K562 (cell line): ENCODE results near the gene SRGN. TPM values are rescaled to one million over a fixed set of nuclear protein-coding genes. Genes with fewer than 3 reads are reported as not detected.

ENCODE experiments used
- ATAC-seq: fragments of 200-7000 bp; cut with Tn5 transposase; 3 replicates; pipeline ENCODE4 v1.9.1; 2020; ENCODE audit warnings: moderate library complexity
- BruUV-seq: library from RNA; stranded (reverse); fragments of 400-500 nt; replicated peaks from 2 replicates; lab custom pipeline; 2021; lab: Mats Ljungman, UMichigan
- CTCF ChIA-PET: fragments of 300-600 bp; formaldehyde crosslinking; extraction: SDS; loops from one replicate; lab custom pipeline; 2021; ENCODE audit warnings: low intra/inter-chr PET ratio; lab: Yijun Ruan, JAX
- POLR2A ChIA-PET: fragments of 300-600, 350-650 bp; sonication (Branson Sonifier 250); formaldehyde crosslinking; extraction: SDS; loops from one replicate; lab custom pipeline; 2021; ENCODE audit warnings: antibody characterized with exemption, inconsistent platforms; lab: Yijun Ruan, JAX
- DNase-seq, 4 experiments: peaks; one replicate each; pipeline versions ENCODE4 v3.0.0 to v3.0.0-alpha.2; 2011 to 2018; ENCODE audit warnings: low spot score in 3 of 4, mixed read lengths in 3 of 4; ENCODE audit errors: extremely low read depth in 1 of 4
- FAIRE-seq: peaks from 2 replicates; lab custom pipeline; 2011; peaks lifted over from hg19 to GRCh38; lab: Jason Lieb, UNC
- H2AFZ ChIP-seq: 2 replicates; pipeline ENCODE4 v1.6.0; 2011; ENCODE audit warnings: low read depth, low read length, control low read depth, inconsistent platforms
- H3K27ac ChIP-seq: fragments of 200-600 bp; 3 replicates; pipeline ENCODE4 v1.8.0; 2011; ENCODE audit warnings: low read depth, mild to moderate bottlenecking, control low read depth, inconsistent platforms, low read length, moderate library complexity, mixed read lengths; ENCODE audit errors: extremely low read depth
- H3K27me3 ChIP-seq, 2 experiments: fragments of 300-600 bp in 1 of 2; 2 replicates in 1 of 2; 3 replicates in 1 of 2; pipeline versions ENCODE4 v1.6.0 to v1.8.0; 2011; ENCODE audit warnings: inconsistent platforms in 2 of 2, low read length in 2 of 2, mild to moderate bottlenecking in 1 of 2, mixed read lengths in 1 of 2, moderate library complexity in 1 of 2; ENCODE audit not compliant: control insufficient read depth in 2 of 2, insufficient read depth in 2 of 2
- H3K36me3 ChIP-seq: fragments of 300-600 bp; 3 replicates; pipeline ENCODE4 v1.8.0; 2011; ENCODE audit warnings: mild to moderate bottlenecking, low read length, inconsistent platforms; ENCODE audit not compliant: control insufficient read depth, insufficient read depth
- H3K4me1 ChIP-seq, 2 experiments: fragments of 200-600 bp in 1 of 2; replicated peaks in 1 of 2; 2 replicates in 1 of 2; 3 replicates in 1 of 2; pipeline versions ENCODE4 v1.5.1 to v1.8.0; 2011; ENCODE audit warnings: inconsistent platforms in 2 of 2, low read length in 2 of 2, mild to moderate bottlenecking in 1 of 2, mixed read lengths in 1 of 2, moderate library complexity in 1 of 2; ENCODE audit not compliant: control insufficient read depth in 2 of 2, insufficient read depth in 2 of 2
- H3K4me2 ChIP-seq: 2 replicates; pipeline ENCODE4 v1.6.1; 2011; ENCODE audit warnings: low read length, control low read depth, inconsistent platforms, mixed read lengths; ENCODE audit not compliant: insufficient read depth
- H3K4me3 ChIP-seq: fragments of 200-600 bp; sonication (generic), shearing (Covaris generic); 2 replicates; pipeline ENCODE4 v1.5.1; 2016; ENCODE audit warnings: control low read depth, inconsistent platforms
- H3K79me2 ChIP-seq: fragments of 200-600 bp; 3 replicates; pipeline ENCODE4 v1.8.0; 2011; ENCODE audit warnings: low read length, inconsistent platforms; ENCODE audit not compliant: control insufficient read depth, insufficient read depth
- H3K9ac ChIP-seq, 2 experiments: 2 replicates each; pipeline versions ENCODE4 v1.6.0 to v1.6.1; 2011; ENCODE audit warnings: low read depth in 2 of 2, low read length in 2 of 2, control low read depth in 1 of 2, inconsistent platforms in 1 of 2, mild to moderate bottlenecking in 1 of 2, mixed read lengths in 1 of 2; ENCODE audit not compliant: insufficient read depth in 1 of 2
- H3K9me1 ChIP-seq: one replicate; pipeline ENCODE4 v1.6.0; 2011; ENCODE audit warnings: inconsistent platforms, mild to moderate bottlenecking, low read length, moderate library complexity; ENCODE audit not compliant: control insufficient read depth, insufficient read depth
- H3K9me3 ChIP-seq: replicated peaks from 2 replicates; pipeline ENCODE4 v1.5.1; 2011; ENCODE audit warnings: low read depth, low read length, inconsistent platforms; ENCODE audit not compliant: control insufficient read depth, insufficient read depth
- H4K20me1 ChIP-seq: replicated peaks from 2 replicates; pipeline ENCODE4 v1.6.1; 2011; ENCODE audit warnings: low read length, inconsistent platforms, mixed read lengths; ENCODE audit not compliant: control insufficient read depth, insufficient read depth
- ETV1 ChIP-seq: fragments of 450-650 bp; conservative IDR thresholded peaks from 2 replicates; pipeline ENCODE4 v1.6.1; 2016; ENCODE audit warnings: missing genetic modification characterization, control low read depth, low read depth, missing compliant biosample characterization
- PPARD ChIP-seq: fragments of 250-450 bp; sonication (Bioruptor Pico); IDR thresholded peaks from 2 replicates; pipeline ENCODE4 v1.8.0; 2022; ENCODE audit warnings: inconsistent platforms, mild to moderate bottlenecking, moderate library complexity
- ZEB2 ChIP-seq: fragments of 450-650 bp; IDR thresholded peaks from 2 replicates; pipeline ENCODE4 v1.6.1; 2016
- ZZZ3 ChIP-seq: fragments of 450-650 bp; IDR thresholded peaks from 2 replicates; pipeline ENCODE4 v1.6.1; 2016; ENCODE audit warnings: antibody characterized with exemption, mild to moderate bottlenecking, moderate library complexity
- WGBS: fragments of 100-300 bp; shearing (Covaris generic); methylation state at CpG from one replicate; pipeline ENCODE4 v1.1.6; 2016; ENCODE audit warnings: low coverage, mixed read lengths; ENCODE audit not compliant: insufficient coverage; ENCODE audit errors: missing lambda C conversion rate; 5-methylcytosine and 5-hydroxymethylcytosine counted together
- in situ Hi-C: fragments of 300-500 bp; cut with MboI; formaldehyde crosslinking; loops from 4 replicates; pipeline ENCODE4 v1.15.0; 2018; ENCODE audit warnings: inconsistent platforms, mixed read lengths
- intact Hi-C: fragments of 100-400 bp; cut with micrococcal nuclease; formaldehyde crosslinking; loops from 2 replicates; pipeline ENCODE4 v1.14.2; 2022
- polyA plus RNA-seq, 8 experiments: library from polyadenylated mRNA; depleted of rRNA in 4 of 8; stranded (reverse) in 5 of 8; unstranded in 3 of 8; fragments of >200 nt; fragmentation: Nextera tagmentation in 2 of 8; fragmentation: Illumina TruSeq in 1 of 8; extraction: Ambion mirVana in 2 of 8; extraction: Trizol in 1 of 8; gene quantifications; 2 replicates each; pipeline versions ENCODE4 v1.2.1 to v1.2.3, GENCODE V29; 2011 to 2014; ENCODE audit warnings: inconsistent platforms in 1 of 8, missing spikeins in 1 of 8
- total RNA-seq, 7 experiments: library from RNA; depleted of rRNA in 6 of 7; stranded (reverse); fragments of >200 nt in 6 of 7; fragmentation: Illumina TruSeq in 2 of 7; extraction: Trizol in 2 of 7; gene quantifications; 2 replicates each; pipeline versions ENCODE4 v1.2.1 to v1.2.3, GENCODE V29; 2011 to 2021; ENCODE audit warnings: low replicate concordance in 1 of 7
- TF ChIP-seq, protein P1 (sequence below): sonication (generic); formaldehyde crosslinking; IDR thresholded peaks from 2 replicates; pipeline ENCODE4 v1.8.0; 2023; ENCODE audit warnings: mild to moderate bottlenecking, missing genetic modification reagents
- TF ChIP-seq, protein P2 (sequence below), 2 experiments: fragments of 450-650 bp; formaldehyde crosslinking in 1 of 2; IDR thresholded peaks; 2 replicates each; pipeline versions ENCODE4 v1.4.0 to v1.6.1; 2014 to 2020; ENCODE audit warnings: mild to moderate bottlenecking in 2 of 2, borderline replicate concordance in 1 of 2, low read depth in 1 of 2

SRGN gene
- total and polyA plus RNA-seq, 9 of the 15 experiments (the other 6 are each of a cell fraction or from before 2014, with no cell fraction given) = 136 to 304 (median 180) TPM

DNA sequence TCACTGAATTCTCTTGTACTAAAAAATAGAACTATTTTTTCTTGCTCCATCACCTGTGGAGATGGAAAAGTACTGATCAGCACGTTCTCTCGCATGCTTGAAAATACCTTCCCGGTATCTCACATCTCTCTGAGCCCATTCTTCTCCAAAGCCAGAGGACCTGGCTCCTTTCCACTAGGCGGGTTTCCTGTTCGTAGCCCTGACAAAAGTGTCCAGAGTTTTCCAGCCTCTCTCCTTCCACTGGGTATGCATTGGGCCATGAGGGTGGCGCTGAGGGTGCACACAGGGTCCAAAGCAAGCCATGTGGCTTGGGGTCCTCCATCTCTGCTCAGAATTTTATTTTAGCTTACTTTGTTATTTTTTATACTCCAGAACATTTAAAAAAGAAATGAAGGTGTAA, 16.3 kb upstream of the SRGN start:
- BruUV-seq = no TSS peak
- Histone ChIP-seq H3K79me2 (no peaks in the 10 kb centered on the region), H4K20me1 (no peaks in the 10 kb centered on the region), H3K4me2 (no peak overlapping the region), H2AFZ (no peak overlapping the region), H3K9ac (no peak overlapping the region)
- in situ Hi-C loops = no loop called here
- CTCF ChIA-PET = no interaction called here
- no peak for DNase-seq
- POLR2A ChIA-PET = interaction anchor here (0.9 kb wide), 1 partner anchor 12 kb away, joined by 3 read pairs; no protein-coding TSS in a partner anchor
- TF ChIP-seq, protein P1, sequence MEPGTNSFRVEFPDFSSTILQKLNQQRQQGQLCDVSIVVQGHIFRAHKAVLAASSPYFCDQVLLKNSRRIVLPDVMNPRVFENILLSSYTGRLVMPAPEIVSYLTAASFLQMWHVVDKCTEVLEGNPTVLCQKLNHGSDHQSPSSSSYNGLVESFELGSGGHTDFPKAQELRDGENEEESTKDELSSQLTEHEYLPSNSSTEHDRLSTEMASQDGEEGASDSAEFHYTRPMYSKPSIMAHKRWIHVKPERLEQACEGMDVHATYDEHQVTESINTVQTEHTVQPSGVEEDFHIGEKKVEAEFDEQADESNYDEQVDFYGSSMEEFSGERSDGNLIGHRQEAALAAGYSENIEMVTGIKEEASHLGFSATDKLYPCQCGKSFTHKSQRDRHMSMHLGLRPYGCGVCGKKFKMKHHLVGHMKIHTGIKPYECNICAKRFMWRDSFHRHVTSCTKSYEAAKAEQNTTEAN (CRISPR knock-in tag) = no peak
- TF ChIP-seq PPARD (CRISPR knock-in tag) (no peak), ETV1 (tag) (no peak)
- TF ChIP-seq, all 486 proteins: peak for 0
- no peak overlapping the region for H3K27ac ChIP-seq
- H3K4me3 ChIP-seq = no peak overlapping the region
- ATAC-seq (no peak), FAIRE-seq (no peak)
- peaks cover 5 to 28% of the 10 kb centered on the region in 2 experiments for H3K4me1 ChIP-seq
- H3K9me1 ChIP-seq = no peaks in the 10 kb centered on the region
- no peaks in the 10 kb centered on the region for H3K9me3 ChIP-seq
- H3K36me3 ChIP-seq = no peaks in the 10 kb centered on the region
- 66% methylated on average over 6 of the region's 6 CpGs for WGBS
- intact Hi-C loops = no loop called here
- H3K27me3 ChIP-seq = no peaks in the 10 kb centered on the region

DNA sequence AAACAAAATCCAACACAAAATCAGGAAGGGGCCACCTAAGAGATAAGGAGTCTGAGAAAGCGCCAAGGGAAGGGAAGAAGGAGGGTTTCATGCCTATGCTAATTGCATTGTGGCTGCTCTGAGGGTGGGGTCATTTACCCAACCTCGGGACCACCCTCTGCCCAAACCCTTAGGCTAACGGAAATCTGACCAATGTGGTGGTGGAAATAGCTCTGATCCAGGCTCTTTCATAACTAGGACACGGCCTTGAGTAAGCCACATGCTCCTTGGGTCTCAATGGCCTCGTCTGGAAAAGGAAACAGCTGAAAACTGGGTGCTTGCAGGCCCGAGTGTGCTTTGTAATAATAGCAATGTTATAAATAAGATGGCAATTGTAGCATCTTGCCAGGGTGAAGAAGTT, 14.9 kb upstream of the SRGN start:
- BruUV-seq = no TSS peak
- TF ChIP-seq, protein P2, sequence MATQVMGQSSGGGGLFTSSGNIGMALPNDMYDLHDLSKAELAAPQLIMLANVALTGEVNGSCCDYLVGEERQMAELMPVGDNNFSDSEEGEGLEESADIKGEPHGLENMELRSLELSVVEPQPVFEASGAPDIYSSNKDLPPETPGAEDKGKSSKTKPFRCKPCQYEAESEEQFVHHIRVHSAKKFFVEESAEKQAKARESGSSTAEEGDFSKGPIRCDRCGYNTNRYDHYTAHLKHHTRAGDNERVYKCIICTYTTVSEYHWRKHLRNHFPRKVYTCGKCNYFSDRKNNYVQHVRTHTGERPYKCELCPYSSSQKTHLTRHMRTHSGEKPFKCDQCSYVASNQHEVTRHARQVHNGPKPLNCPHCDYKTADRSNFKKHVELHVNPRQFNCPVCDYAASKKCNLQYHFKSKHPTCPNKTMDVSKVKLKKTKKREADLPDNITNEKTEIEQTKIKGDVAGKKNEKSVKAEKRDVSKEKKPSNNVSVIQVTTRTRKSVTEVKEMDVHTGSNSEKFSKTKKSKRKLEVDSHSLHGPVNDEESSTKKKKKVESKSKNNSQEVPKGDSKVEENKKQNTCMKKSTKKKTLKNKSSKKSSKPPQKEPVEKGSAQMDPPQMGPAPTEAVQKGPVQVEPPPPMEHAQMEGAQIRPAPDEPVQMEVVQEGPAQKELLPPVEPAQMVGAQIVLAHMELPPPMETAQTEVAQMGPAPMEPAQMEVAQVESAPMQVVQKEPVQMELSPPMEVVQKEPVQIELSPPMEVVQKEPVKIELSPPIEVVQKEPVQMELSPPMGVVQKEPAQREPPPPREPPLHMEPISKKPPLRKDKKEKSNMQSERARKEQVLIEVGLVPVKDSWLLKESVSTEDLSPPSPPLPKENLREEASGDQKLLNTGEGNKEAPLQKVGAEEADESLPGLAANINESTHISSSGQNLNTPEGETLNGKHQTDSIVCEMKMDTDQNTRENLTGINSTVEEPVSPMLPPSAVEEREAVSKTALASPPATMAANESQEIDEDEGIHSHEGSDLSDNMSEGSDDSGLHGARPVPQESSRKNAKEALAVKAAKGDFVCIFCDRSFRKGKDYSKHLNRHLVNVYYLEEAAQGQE (IDR thresholded peaks at IDR 0.05; ENCODE audit: borderline replicate concordance) = no peak
- TF ChIP-seq, protein P2 (CRISPR knock-in tag; IDR thresholded peaks at IDR 0.05; ENCODE audit: low read depth) = no peak
- TF ChIP-seq ZZZ3 (no peak), ZEB2 (no peak)

More for the DNA sequence above, 14.9 kb upstream of the SRGN start:
- Histone ChIP-seq H3K36me3 (no peaks in the 10 kb centered on the region), H3K27me3 (no peaks in the 10 kb centered on the region), H3K4me1 (peaks cover 5 to 28% of the 10 kb centered on the region in 2 experiments), H4K20me1 (no peaks in the 10 kb centered on the region), H3K27ac (no peak overlapping the region), H2AFZ (peak overlapping the region; percentile 48; the same call in 1 of the 2 replicates), H3K4me3 (no peak overlapping the region), H3K9me3 (no peaks in the 10 kb centered on the region), H3K79me2 (no peaks in the 10 kb centered on the region), H3K9ac (no peak overlapping the region), H3K4me2 (no peak overlapping the region), H3K9me1 (no peaks in the 10 kb centered on the region)
- FAIRE-seq (no peak), DNase-seq (peak in 1 of 4 experiments; percentile 9), ATAC-seq (no peak)
- CTCF ChIA-PET = no interaction called here
- 33% methylated on average over 6 of the region's 6 CpGs for WGBS
- intact Hi-C loops = no loop called here
- POLR2A ChIA-PET = interaction anchor here (1.1 to 1.4 kb wide), 2 partner anchors 15 to 55 kb away, joined by 4 to 5 read pairs; partner anchors contain the start of gene SRGN
- in situ Hi-C loops = no loop called here
